NCI-H146 (cell line): ENCODE measurements around the gene TOMM20.

Source experiments
- DNase-seq: peaks from one replicate; lab custom pipeline; 2025; lab: John Stamatoyannopoulos, UW

The TOMM20 gene

GRCh38 chr1:235067396-235068157 lies 61.1 kb downstream of the TOMM20 start:
- peak; percentile 77 for DNase-seq

GRCh38 chr1:235063068-235063765 lies 65.4 kb downstream of the TOMM20 start:
- no peak for DNase-seq

DNA sequence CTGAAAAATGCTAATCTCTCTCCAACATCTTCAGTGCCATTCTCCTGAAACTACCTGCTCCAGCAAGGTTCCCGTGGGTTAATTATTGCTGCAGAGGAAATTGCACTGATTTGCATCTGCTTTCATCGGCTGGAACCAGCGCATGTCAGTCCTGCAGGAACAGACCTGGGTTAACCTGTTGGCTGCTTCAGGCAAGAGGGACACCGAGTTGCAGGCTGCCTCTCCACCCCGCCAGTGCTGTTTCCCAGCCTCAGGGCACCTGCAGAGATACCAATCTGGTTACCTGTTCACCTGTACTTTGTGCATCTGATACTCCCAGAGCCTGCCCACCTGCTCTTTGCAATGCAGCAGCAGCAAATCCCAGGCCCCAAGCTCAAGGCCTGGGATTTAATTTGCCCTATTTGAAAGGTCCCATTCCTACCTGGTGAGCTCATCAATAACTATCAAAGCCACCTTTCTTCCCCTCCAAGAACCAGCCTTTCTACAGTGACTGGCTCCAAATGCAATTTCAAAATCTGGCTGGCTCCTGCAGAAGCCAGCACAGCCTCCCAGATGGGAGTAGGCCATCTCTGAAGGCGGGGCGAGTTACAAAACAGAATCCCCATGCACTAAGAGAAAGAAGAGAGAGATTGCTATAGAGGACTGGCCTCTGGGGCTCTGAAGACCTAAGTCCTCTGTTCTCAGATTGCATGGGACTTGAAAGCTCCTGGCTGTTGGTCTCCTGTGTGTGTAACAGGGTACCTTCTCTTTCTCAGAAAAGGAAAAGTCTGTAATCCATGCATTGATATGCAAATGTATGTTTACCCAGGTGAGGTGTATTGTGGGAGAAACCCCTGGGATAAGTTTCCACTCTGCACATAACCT lies 67.8 kb downstream of the TOMM20 start:
- DNase-seq = peak; percentile 81
